GM23338 (cell line): ENCODE results near the gene STOM. TPM values are rescaled to one million over a fixed set of nuclear protein-coding genes. Genes with fewer than 3 reads are reported as not detected.

Experiments used
- ATAC-seq: fragments of 200-7000 bp; cut with Tn5 transposase; 3 replicates; pipeline ENCODE4 v1.9.1; 2020
- DNase-seq: peaks from one replicate; pipeline ENCODE4 v3.0.0-alpha.2; 2015; ENCODE audit warnings: low spot score
- H2AFZ ChIP-seq: fragments of 200-600 bp; sonication (generic); 2 replicates; pipeline ENCODE4 v1.8.0; 2016; ENCODE audit warnings: antibody characterized with exemption, mild to moderate bottlenecking, moderate library complexity
- H3F3A ChIP-seq: fragments of 200-600 bp; sonication (generic); replicated peaks from 2 replicates; pipeline ENCODE4 v1.8.0; 2017; ENCODE audit warnings: antibody characterized with exemption, mixed run types, low read depth
- H3K27ac ChIP-seq: fragments of 200-600 bp; sonication (generic); 2 replicates; pipeline ENCODE4 v1.6.1; 2016; ENCODE audit warnings: low read depth
- H3K27me3 ChIP-seq: fragments of 200-600 bp; sonication (generic); 2 replicates; pipeline ENCODE4 v1.8.0; 2016; ENCODE audit warnings: mild to moderate bottlenecking, mixed run types, moderate library complexity; ENCODE audit not compliant: insufficient read depth
- H3K36me3 ChIP-seq: fragments of 200-600 bp; sonication (generic); 2 replicates; pipeline ENCODE4 v1.8.0; 2016; ENCODE audit warnings: mild to moderate bottlenecking; ENCODE audit not compliant: insufficient read depth
- H3K4me1 ChIP-seq: fragments of 200-600 bp; sonication (generic); 2 replicates; pipeline ENCODE4 v1.8.0; 2016; ENCODE audit warnings: mild to moderate bottlenecking, moderate library complexity; ENCODE audit not compliant: insufficient read depth
- H3K4me2 ChIP-seq: fragments of 200-600 bp; sonication (generic); 2 replicates; pipeline ENCODE4 v1.7.1; 2017; ENCODE audit warnings: mixed run types
- H3K4me3 ChIP-seq: fragments of 200-600 bp; sonication (generic); 2 replicates; pipeline ENCODE4 v1.6.1; 2016; ENCODE audit warnings: mixed run types
- H3K79me2 ChIP-seq: fragments of 200-600 bp; sonication (generic); replicated peaks from 2 replicates; pipeline ENCODE4 v1.8.0; 2017; ENCODE audit warnings: mild to moderate bottlenecking; ENCODE audit not compliant: insufficient read depth
- H3K9me2 ChIP-seq: fragments of 200-600 bp; sonication (generic); 2 replicates; pipeline ENCODE4 v1.8.0; 2017; ENCODE audit not compliant: insufficient read depth
- H4K20me1 ChIP-seq: fragments of 200-600 bp; sonication (generic); replicated peaks from 2 replicates; pipeline ENCODE4 v1.8.0; 2017; ENCODE audit warnings: mild to moderate bottlenecking; ENCODE audit not compliant: insufficient read depth
- H3K27ac Mint-ChIP-seq: 2 replicates; pipeline ENCODE4 v1.8.0; 2020; ENCODE audit warnings: inconsistent platforms, mild to moderate bottlenecking, moderate library complexity, mixed read lengths
- H3K27me3 Mint-ChIP-seq: 3 replicates; pipeline ENCODE4 v1.8.0; 2022; ENCODE audit warnings: low read depth, mild to moderate bottlenecking, moderate library complexity, mixed read lengths, inconsistent platforms; ENCODE audit not compliant: insufficient read depth, poor library complexity
- H3K36me3 Mint-ChIP-seq: 3 replicates; pipeline ENCODE4 v1.8.0; 2021; ENCODE audit warnings: low read depth, mild to moderate bottlenecking, inconsistent platforms, moderate library complexity, mixed read lengths
- H3K4me1 Mint-ChIP-seq: 3 replicates; pipeline ENCODE4 v1.8.0; 2020; ENCODE audit warnings: mild to moderate bottlenecking, inconsistent platforms, mixed read lengths
- H3K4me3 Mint-ChIP-seq: 3 replicates; pipeline ENCODE4 v1.8.0; 2021; ENCODE audit warnings: moderate library complexity, mild to moderate bottlenecking, inconsistent platforms, mixed read lengths
- H3K9me3 Mint-ChIP-seq: 3 replicates; pipeline ENCODE4 v1.8.0; 2020; ENCODE audit warnings: moderate library complexity, mild to moderate bottlenecking, inconsistent platforms, mixed read lengths
- EZH2 ChIP-seq: fragments of 200-600 bp; sonication (generic); IDR thresholded peaks from one replicate; pipeline ENCODE4 v1.8.0; 2017; ENCODE audit warnings: antibody characterized with exemption, mild to moderate bottlenecking, low read depth; ENCODE audit not compliant: unreplicated experiment
- JUNB ChIP-seq: IDR thresholded peaks from one replicate; pipeline ENCODE4 v1.6.1; 2016; ENCODE audit warnings: antibody characterized with exemption; ENCODE audit not compliant: unreplicated experiment
- NANOG ChIP-seq: IDR thresholded peaks from 2 replicates; pipeline ENCODE4 v1.6.1; 2016; ENCODE audit warnings: antibody characterized with exemption, borderline replicate concordance
- POLR2AphosphoS5 ChIP-seq: IDR thresholded peaks from 2 replicates; pipeline ENCODE4 v1.6.1; 2016; ENCODE audit warnings: antibody characterized with exemption, low read depth
- STAT1 ChIP-seq: IDR thresholded peaks from one replicate; pipeline ENCODE4 v1.6.1; 2016; ENCODE audit warnings: antibody characterized with exemption; ENCODE audit not compliant: unreplicated experiment
- ZNF114 ChIP-seq: fragments of 250-450 bp; sonication (Bioruptor Pico); IDR thresholded peaks from 2 replicates; pipeline ENCODE4 v1.5.0; 2020; ENCODE audit warnings: mild to moderate bottlenecking, moderate library complexity
- polyA plus RNA-seq: library from polyadenylated mRNA; unstranded; fragments of >200 nt; fragmentation: Nextera tagmentation; extraction: Ambion mirVana; gene quantifications from 2 replicates; pipeline ENCODE4 v1.2.1, GENCODE V29; 2016
- total RNA-seq: library from RNA; depleted of rRNA; stranded (reverse); fragments of >200 nt; shearing (Covaris generic); gene quantifications from 2 replicates; pipeline ENCODE4 v1.2.3, GENCODE V29; 2014
- TF ChIP-seq, protein P1 (sequence below): IDR thresholded peaks from 2 replicates; pipeline ENCODE4 v1.6.1; 2016; ENCODE audit warnings: antibody characterized with exemption
- TF ChIP-seq, protein P2 (sequence below): IDR thresholded peaks from one replicate; pipeline ENCODE4 v1.6.1; 2018; ENCODE audit warnings: antibody characterized with exemption; ENCODE audit not compliant: unreplicated experiment
- TF ChIP-seq, protein P3 (sequence below), 2 experiments: fragments of 200-600 bp in 1 of 2; sonication (generic) in 1 of 2; conservative IDR thresholded peaks; 2 replicates each; pipeline versions ENCODE4 v1.5.1 to v1.6.1; 2016 to 2017; ENCODE audit warnings: antibody characterized with exemption in 2 of 2, low read depth in 2 of 2, mild to moderate bottlenecking in 2 of 2, moderate library complexity in 1 of 2

STOM gene
- total and polyA plus RNA-seq, 2 experiments from 2014 or later = 29.4 to 51.1 TPM

DNA sequence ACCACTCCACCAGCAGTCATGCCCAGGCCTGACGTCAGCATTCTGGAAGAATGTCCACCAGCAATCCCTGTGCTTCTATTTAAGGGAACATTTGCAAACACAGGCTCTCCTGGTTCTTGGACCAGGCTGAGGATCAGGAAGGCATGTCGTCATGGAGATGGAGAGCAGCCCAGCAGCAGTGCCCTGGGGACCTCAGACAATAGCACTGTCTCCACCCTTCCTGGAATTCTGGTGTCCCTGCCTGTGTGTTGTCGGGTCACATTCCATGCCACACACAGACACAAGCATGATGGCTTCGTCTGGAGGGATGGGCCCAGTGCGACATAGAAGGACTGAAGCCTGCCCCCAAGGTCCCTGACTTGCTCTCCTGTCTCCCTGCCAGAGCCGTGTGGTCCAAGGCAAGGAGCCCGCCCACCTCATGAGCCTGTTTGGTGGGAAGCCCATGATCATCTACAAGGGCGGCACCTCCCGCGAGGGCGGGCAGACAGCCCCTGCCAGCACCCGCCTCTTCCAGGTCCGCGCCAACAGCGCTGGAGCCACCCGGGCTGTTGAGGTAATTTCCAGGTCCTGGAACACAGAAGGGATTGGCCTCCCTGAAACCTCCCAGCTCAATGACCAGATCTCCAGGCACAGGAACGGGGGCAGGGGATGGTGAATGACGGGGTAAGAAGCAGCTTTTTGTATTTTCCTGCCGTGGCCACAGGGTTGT is 43.8 kb downstream of the STOM start:
- Mint-ChIP-seq H3K4me1 (no peaks in the 10 kb centered on the region), H3K27ac (no peak overlapping the region), H3K9me3 (no peaks in the 10 kb centered on the region), H3K36me3 (peaks cover 41% of the 10 kb centered on the region), H3K27me3 (peaks cover 6% of the 10 kb centered on the region), H3K4me3 (no peak overlapping the region)
- peak; percentile 22 for DNase-seq
- no peak overlapping the region for H3K27ac ChIP-seq
- no peak overlapping the region for H3K4me3 ChIP-seq
- TF ChIP-seq ZNF114 = no peak
- TF ChIP-seq, protein P1, sequence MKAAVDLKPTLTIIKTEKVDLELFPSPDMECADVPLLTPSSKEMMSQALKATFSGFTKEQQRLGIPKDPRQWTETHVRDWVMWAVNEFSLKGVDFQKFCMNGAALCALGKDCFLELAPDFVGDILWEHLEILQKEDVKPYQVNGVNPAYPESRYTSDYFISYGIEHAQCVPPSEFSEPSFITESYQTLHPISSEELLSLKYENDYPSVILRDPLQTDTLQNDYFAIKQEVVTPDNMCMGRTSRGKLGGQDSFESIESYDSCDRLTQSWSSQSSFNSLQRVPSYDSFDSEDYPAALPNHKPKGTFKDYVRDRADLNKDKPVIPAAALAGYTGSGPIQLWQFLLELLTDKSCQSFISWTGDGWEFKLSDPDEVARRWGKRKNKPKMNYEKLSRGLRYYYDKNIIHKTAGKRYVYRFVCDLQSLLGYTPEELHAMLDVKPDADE = no peak
- TF ChIP-seq, protein P2, sequence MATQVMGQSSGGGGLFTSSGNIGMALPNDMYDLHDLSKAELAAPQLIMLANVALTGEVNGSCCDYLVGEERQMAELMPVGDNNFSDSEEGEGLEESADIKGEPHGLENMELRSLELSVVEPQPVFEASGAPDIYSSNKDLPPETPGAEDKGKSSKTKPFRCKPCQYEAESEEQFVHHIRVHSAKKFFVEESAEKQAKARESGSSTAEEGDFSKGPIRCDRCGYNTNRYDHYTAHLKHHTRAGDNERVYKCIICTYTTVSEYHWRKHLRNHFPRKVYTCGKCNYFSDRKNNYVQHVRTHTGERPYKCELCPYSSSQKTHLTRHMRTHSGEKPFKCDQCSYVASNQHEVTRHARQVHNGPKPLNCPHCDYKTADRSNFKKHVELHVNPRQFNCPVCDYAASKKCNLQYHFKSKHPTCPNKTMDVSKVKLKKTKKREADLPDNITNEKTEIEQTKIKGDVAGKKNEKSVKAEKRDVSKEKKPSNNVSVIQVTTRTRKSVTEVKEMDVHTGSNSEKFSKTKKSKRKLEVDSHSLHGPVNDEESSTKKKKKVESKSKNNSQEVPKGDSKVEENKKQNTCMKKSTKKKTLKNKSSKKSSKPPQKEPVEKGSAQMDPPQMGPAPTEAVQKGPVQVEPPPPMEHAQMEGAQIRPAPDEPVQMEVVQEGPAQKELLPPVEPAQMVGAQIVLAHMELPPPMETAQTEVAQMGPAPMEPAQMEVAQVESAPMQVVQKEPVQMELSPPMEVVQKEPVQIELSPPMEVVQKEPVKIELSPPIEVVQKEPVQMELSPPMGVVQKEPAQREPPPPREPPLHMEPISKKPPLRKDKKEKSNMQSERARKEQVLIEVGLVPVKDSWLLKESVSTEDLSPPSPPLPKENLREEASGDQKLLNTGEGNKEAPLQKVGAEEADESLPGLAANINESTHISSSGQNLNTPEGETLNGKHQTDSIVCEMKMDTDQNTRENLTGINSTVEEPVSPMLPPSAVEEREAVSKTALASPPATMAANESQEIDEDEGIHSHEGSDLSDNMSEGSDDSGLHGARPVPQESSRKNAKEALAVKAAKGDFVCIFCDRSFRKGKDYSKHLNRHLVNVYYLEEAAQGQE = no peak
- no peak for TF ChIP-seq EZH2
- H2AFZ ChIP-seq = no peak overlapping the region
- no peaks in the 10 kb centered on the region for H3K79me2 ChIP-seq
- no peaks in the 10 kb centered on the region for H3K36me3 ChIP-seq
- H4K20me1 ChIP-seq = no peaks in the 10 kb centered on the region
- H3K27me3 ChIP-seq = no peaks in the 10 kb centered on the region
- H3K4me2 ChIP-seq = no peak overlapping the region
- ATAC-seq = peak; percentile 30; the same call in 2 of the 3 replicates
- H3K4me1 ChIP-seq = no peaks in the 10 kb centered on the region
- no peaks in the 10 kb centered on the region for H3F3A ChIP-seq
- H3K9me2 ChIP-seq = no peaks in the 10 kb centered on the region

DNA sequence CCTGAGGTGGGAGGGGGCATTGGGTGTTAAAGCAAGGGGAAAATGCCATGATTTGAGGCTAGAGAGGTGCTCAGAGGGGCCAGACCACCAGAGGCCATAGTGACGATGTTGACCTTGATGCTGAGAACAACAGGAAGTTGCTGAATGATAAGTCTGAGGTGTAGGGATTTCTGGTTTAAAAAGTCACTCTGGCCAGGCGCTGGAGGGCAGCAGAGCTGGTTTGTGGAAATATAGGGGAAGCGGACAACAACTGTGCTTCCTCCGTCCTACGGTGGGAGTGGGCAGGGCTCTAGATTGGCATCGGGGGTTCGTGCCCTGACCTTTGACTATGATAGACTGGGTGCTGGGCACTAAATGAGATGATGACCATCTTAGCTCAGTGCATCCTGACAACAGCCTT is 44.7 kb downstream of the STOM start:
- no peaks in the 10 kb centered on the region for H3F3A ChIP-seq
- no peak overlapping the region for H3K27ac Mint-ChIP-seq
- TF ChIP-seq JUNB (no peak), STAT1 (no peak), ZNF114 (no peak), NANOG (no peak), EZH2 (no peak), POLR2AphosphoS5 (no peak)
- TF ChIP-seq, protein P3, sequence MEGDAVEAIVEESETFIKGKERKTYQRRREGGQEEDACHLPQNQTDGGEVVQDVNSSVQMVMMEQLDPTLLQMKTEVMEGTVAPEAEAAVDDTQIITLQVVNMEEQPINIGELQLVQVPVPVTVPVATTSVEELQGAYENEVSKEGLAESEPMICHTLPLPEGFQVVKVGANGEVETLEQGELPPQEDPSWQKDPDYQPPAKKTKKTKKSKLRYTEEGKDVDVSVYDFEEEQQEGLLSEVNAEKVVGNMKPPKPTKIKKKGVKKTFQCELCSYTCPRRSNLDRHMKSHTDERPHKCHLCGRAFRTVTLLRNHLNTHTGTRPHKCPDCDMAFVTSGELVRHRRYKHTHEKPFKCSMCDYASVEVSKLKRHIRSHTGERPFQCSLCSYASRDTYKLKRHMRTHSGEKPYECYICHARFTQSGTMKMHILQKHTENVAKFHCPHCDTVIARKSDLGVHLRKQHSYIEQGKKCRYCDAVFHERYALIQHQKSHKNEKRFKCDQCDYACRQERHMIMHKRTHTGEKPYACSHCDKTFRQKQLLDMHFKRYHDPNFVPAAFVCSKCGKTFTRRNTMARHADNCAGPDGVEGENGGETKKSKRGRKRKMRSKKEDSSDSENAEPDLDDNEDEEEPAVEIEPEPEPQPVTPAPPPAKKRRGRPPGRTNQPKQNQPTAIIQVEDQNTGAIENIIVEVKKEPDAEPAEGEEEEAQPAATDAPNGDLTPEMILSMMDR (conservative IDR thresholded peaks at IDR 0.05; ENCODE audit: low read depth in 2 of 2) = no peak
- TF ChIP-seq, protein P2 = no peak
- TF ChIP-seq, protein P1 = no peak

More for the DNA sequence above, 44.7 kb downstream of the STOM start:
- Histone ChIP-seq H3K9me2 (no peaks in the 10 kb centered on the region), H3K4me1 (no peaks in the 10 kb centered on the region), H4K20me1 (no peaks in the 10 kb centered on the region), H3K36me3 (no peaks in the 10 kb centered on the region), H3K27me3 (no peaks in the 10 kb centered on the region), H3K79me2 (no peaks in the 10 kb centered on the region), H3K4me2 (no peak overlapping the region), H3K4me3 (no peak overlapping the region), H2AFZ (no peak overlapping the region), H3K27ac (no peak overlapping the region)
- Mint-ChIP-seq H3K9me3 (no peaks in the 10 kb centered on the region), H3K36me3 (peaks cover 45% of the 10 kb centered on the region), H3K27me3 (peaks cover 6% of the 10 kb centered on the region), H3K4me3 (no peak overlapping the region), H3K4me1 (no peaks in the 10 kb centered on the region)
- DNase-seq (no peak), ATAC-seq (no peak)
